NCI-H524 treated with DMSO at 0.1 percent for 48 hours (cell line): ENCODE measurements around the gene VIT.
"Not testable (repeated sequence)": the region's sequence is repeated elsewhere in the genome, so short reads cannot be mapped to it uniquely, and the experiment has no call there.

Experiments used
- DNase-seq: peaks from one replicate; lab custom pipeline; 2025; lab: John Stamatoyannopoulos, UW

The VIT gene

GRCh38 chr2:36677996-36678605 is 18.4 kb upstream of the VIT start:
- no peak for DNase-seq

- DNase-seq, result no peak
Measured at GRCh38 chr2:36678856-36679255, 17.7 kb upstream of the VIT start.

- no peak for DNase-seq
Measured at GRCh38 chr2:36680012-36680411, 16.5 kb upstream of the VIT start.

GRCh38 chr2:36682562-36682961 is 13.9 kb upstream of the VIT start:
- DNase-seq, result no peak

GRCh38 chr2:36683002-36683401 is 13.5 kb upstream of the VIT start:
- DNase-seq, result no peak

GRCh38 chr2:36688291-36688690 is 8.2 kb upstream of the VIT start:
- not testable (repeated sequence) for DNase-seq

GRCh38 chr2:36689013-36689412 is 7.5 kb upstream of the VIT start:
- not testable (repeated sequence) for DNase-seq

GRCh38 chr2:36692121-36692520 is 4.4 kb upstream of the VIT start:
- no peak for DNase-seq

- DNase-seq, result no peak
Measured at GRCh38 chr2:36693825-36694224, 2.7 kb upstream of the VIT start.

- no peak for DNase-seq
Measured at GRCh38 chr2:36695746-36696415, 626 bp upstream of the VIT start.

GRCh38 chr2:36697424-36698066 is 1.0 kb downstream of the VIT start:
- DNase-seq, result no peak

GRCh38 chr2:36698993-36699392 is 2.5 kb downstream of the VIT start:
- no peak for DNase-seq

GRCh38 chr2:36700311-36700710 is 3.8 kb downstream of the VIT start:
- DNase-seq, result no peak

GRCh38 chr2:36701391-36701795 is 4.9 kb downstream of the VIT start:
- no peak for DNase-seq

GRCh38 chr2:36701918-36702317 is 5.4 kb downstream of the VIT start:
- DNase-seq, result no peak

GRCh38 chr2:36702781-36703180 is 6.3 kb downstream of the VIT start:
- DNase-seq, result no peak

- DNase-seq, result no peak
Measured at GRCh38 chr2:36704475-36705150, 8.1 kb downstream of the VIT start.

GRCh38 chr2:36705326-36706020 is 9.0 kb downstream of the VIT start:
- DNase-seq, result no peak

GRCh38 chr2:36706021-36706876 is 9.7 kb downstream of the VIT start:
- no peak for DNase-seq

- DNase-seq, result no peak
Measured at GRCh38 chr2:36707050-36707449, 10.5 kb downstream of the VIT start.

GRCh38 chr2:36708041-36708741 is 11.7 kb downstream of the VIT start:
- DNase-seq, result no peak
